Measurements from ENCODE around the gene ZNF700. TPM values are rescaled to one million over a fixed set of nuclear protein-coding genes. Genes with fewer than 3 reads are reported as not detected.
A peak's percentile ranks its signal among the peaks of the same experiment; 100 is the strongest.

The ZNF700 gene
- total and polyA plus RNA-seq, 7 experiments from 2014 or later: 2.3 to 26.4 (median 18.7) TPM

DNA sequence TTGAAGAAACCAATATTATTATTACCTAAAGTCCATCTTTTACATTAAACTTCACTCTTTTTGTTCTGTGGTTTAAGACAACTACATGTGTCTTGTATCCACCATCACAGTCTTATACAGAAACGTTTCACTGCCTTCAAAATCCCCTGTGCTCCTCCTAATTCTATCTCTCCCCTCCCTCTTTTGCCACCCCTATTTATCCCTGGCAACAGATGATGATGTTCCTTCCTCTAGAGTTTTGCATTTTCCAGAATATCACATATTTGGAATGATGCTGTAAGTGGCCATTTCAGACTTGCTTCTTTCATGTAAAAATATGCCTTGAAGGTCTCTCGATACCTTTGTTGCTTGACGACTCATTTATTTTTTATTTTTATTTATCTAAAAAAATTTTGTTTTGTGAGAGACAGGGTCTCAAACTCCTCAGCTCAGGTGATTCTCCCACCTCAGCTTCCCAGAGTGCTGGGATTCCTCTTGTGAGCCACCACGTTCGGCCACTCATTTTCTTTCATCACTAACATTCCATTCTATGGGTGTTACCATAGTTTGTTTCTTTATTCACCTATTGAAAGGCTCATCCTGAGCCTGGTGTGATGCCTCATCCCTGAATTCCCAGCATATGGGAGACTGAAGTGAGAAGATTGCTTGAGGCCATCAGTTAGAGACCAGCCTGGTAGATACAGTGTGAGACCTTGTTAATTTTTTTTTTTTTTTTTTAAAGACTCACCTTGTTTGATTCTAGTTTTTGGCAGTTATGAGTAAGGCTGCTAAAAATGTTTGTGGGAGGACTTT, 48.3 kb downstream of the ZNF700 start:
- H3K4me3 ChIP-seq (ENCODE audit: low read length): no peak overlapping the region
- H3K4me1 ChIP-seq (ENCODE audit: control insufficient read depth in 2 of 2, insufficient read depth in 2 of 2, low read length in 2 of 2): no peaks in the 10 kb centered on the region
- ChIA-PET POLR2A (interaction anchor here (0.6 kb wide), 1 partner anchor 14 kb away, joined by 3 read pairs; no protein-coding TSS in a partner anchor), CTCF (no interaction called here)
- Mint-ChIP-seq H3K27ac (no peak overlapping the region), H3K36me3 (peaks cover 4 to 65% (median 60%) of the 10 kb centered on the region in 5 donors), H3K4me3 (no peak overlapping the region), H3K4me1 (peaks cover 0 to 4% (median 0%) of the 10 kb centered on the region in 7 donors), H3K27me3 (no peaks in the 10 kb centered on the region), H3K9me3 (peaks cover 7 to 53% (median 37%) of the 10 kb centered on the region in 11 donors)
- H3K36me3 ChIP-seq (ENCODE audit: control insufficient read depth in 2 of 3, insufficient read depth in 3 of 3, low read length in 3 of 3): peaks cover 0 to 10% (median under 1%) of the 10 kb centered on the region in 3 experiments
- no peak overlapping the region for H3K27ac ChIP-seq (ENCODE audit: low read depth, low read length)
- H3K9me3 ChIP-seq (ENCODE audit: control insufficient read depth in 2 of 3, low read length in 3 of 3): peaks cover 3 to 16% (median 8%) of the 10 kb centered on the region in 3 experiments
- intact Hi-C loops (cut with micrococcal nuclease): no loop called here
- ATAC-seq (no peak), DNase-seq (no peak)
- H3K27me3 ChIP-seq (ENCODE audit: control insufficient read depth in 2 of 2, insufficient read depth in 2 of 2, low read length in 2 of 2): no peaks in the 10 kb centered on the region

- ATAC-seq: no peak
- Mint-ChIP-seq H3K4me3 (no peak overlapping the region), H3K4me1 (peaks cover 0 to 4% (median 0%) of the 10 kb centered on the region in 7 donors), H3K36me3 (peaks cover 10 to 66% (median 50%) of the 10 kb centered on the region in 5 donors), H3K27ac (no peak overlapping the region), H3K9me3 (peaks cover 10 to 90% (median 55%) of the 10 kb centered on the region in 11 donors), H3K27me3 (no peaks in the 10 kb centered on the region)
- Histone ChIP-seq H3K9me3 (ENCODE audit: control insufficient read depth in 2 of 3, low read length in 3 of 3) (peaks cover 14 to 62% (median 40%) of the 10 kb centered on the region in 3 experiments), H3K4me1 (ENCODE audit: control insufficient read depth in 2 of 2, insufficient read depth in 2 of 2, low read length in 2 of 2) (no peaks in the 10 kb centered on the region), H3K4me3 (ENCODE audit: low read length) (no peak overlapping the region), H3K27me3 (ENCODE audit: control insufficient read depth in 2 of 2, insufficient read depth in 2 of 2, low read length in 2 of 2) (no peaks in the 10 kb centered on the region), H3K36me3 (ENCODE audit: control insufficient read depth in 2 of 3, insufficient read depth in 3 of 3, low read length in 3 of 3) (peaks cover 4 to 20% (median 4%) of the 10 kb centered on the region in 3 experiments), H3K27ac (ENCODE audit: low read depth, low read length) (no peak overlapping the region)
- CTCF ChIA-PET: no interaction called here
- POLR2A ChIA-PET: no interaction called here
- intact Hi-C loops (cut with micrococcal nuclease): no loop called here
- no peak for DNase-seq
These were observed 53.7 kb downstream of the ZNF700 start for GRCh38 chr19:11978492-11979100.

- Histone ChIP-seq H3K27me3 (ENCODE audit: control insufficient read depth in 2 of 2, insufficient read depth in 2 of 2, low read length in 2 of 2) (no peaks in the 10 kb centered on the region), H3K4me3 (ENCODE audit: low read length) (no peak overlapping the region), H3K4me1 (ENCODE audit: control insufficient read depth in 2 of 2, insufficient read depth in 2 of 2, low read length in 2 of 2) (no peaks in the 10 kb centered on the region), H3K27ac (ENCODE audit: low read depth, low read length) (no peak overlapping the region), H3K36me3 (ENCODE audit: control insufficient read depth in 2 of 3, insufficient read depth in 3 of 3, low read length in 3 of 3) (peaks cover 4 to 20% (median 4%) of the 10 kb centered on the region in 3 experiments), H3K9me3 (ENCODE audit: control insufficient read depth in 2 of 3, low read length in 3 of 3) (peaks cover 14 to 62% (median 40%) of the 10 kb centered on the region in 3 experiments)
- Mint-ChIP-seq H3K27ac (no peak overlapping the region), H3K36me3 (peaks cover 10 to 61% (median 44%) of the 10 kb centered on the region in 5 donors), H3K27me3 (no peaks in the 10 kb centered on the region), H3K9me3 (peaks cover 10 to 84% (median 52%) of the 10 kb centered on the region in 11 donors), H3K4me1 (peaks cover 0 to 4% (median 0%) of the 10 kb centered on the region in 7 donors), H3K4me3 (no peak overlapping the region)
- ATAC-seq: no peak
- ChIA-PET CTCF (no interaction called here), POLR2A (interaction anchor here (1.7 kb wide), 1 partner anchor 15 kb away, joined by 4 read pairs; the partner anchor contains the start of gene ZNF763)
- no peak for DNase-seq
- intact Hi-C loops (cut with micrococcal nuclease): no loop called here
These were observed 54.6 kb downstream of the ZNF700 start for GRCh38 chr19:11979527-11979926.

DNA sequence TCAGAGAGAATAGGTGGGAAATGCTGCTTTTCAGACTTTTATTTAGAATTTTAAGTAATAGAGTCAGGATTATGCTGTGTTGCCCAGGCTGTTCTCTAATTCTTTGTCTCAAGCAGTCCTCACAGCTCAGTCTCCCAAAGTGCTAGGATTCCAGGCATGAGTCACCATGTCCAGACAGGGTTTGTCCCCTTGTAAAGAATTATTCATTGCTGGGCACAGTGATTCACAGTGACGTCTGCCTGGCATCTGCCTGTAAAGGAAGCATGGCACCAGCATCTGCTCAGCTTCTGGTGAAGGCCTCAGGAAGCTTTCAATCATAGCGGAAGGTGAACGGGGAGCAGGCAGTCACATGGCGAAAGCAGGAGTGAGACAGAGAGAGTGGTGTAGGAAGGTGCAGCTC, 57.6 kb downstream of the ZNF700 start:
- no peak overlapping the region for H3K4me3 ChIP-seq (ENCODE audit: low read length)
- DNase-seq (no peak), ATAC-seq (no peak)
- Mint-ChIP-seq H3K27me3 (peaks cover 0 to under 1% (median 0%) of the 10 kb centered on the region in 5 donors), H3K36me3 (peaks cover 10 to 33% (median 23%) of the 10 kb centered on the region in 5 donors), H3K27ac (no peak overlapping the region), H3K9me3 (peaks cover 8 to 55% (median 42%) of the 10 kb centered on the region in 11 donors), H3K4me1 (peaks cover 0 to 5% (median under 1%) of the 10 kb centered on the region in 7 donors), H3K4me3 (no peak overlapping the region)
- ChIA-PET POLR2A (interaction anchor here (0.6 kb wide), 1 partner anchor 18 kb away, joined by 3 read pairs; the partner anchor contains the start of gene ZNF763), CTCF (interaction anchor here (1.0 kb wide), 1 partner anchor 19 kb away, joined by 3 read pairs; no protein-coding TSS in a partner anchor)
- no peak overlapping the region for H3K27ac ChIP-seq (ENCODE audit: low read depth, low read length)
- peaks cover 14 to 53% (median 35%) of the 10 kb centered on the region in 3 experiments for H3K9me3 ChIP-seq (ENCODE audit: control insufficient read depth in 2 of 3, low read length in 3 of 3)
- H3K36me3 ChIP-seq (ENCODE audit: control insufficient read depth in 2 of 3, insufficient read depth in 3 of 3, low read length in 3 of 3): peaks cover 4 to 17% (median 4%) of the 10 kb centered on the region in 3 experiments
- no peaks in the 10 kb centered on the region for H3K27me3 ChIP-seq (ENCODE audit: control insufficient read depth in 2 of 2, insufficient read depth in 2 of 2, low read length in 2 of 2)
- peaks cover 0 to 4% of the 10 kb centered on the region in 2 donors for H3K4me1 ChIP-seq (ENCODE audit: control insufficient read depth in 2 of 2, insufficient read depth in 2 of 2, low read length in 2 of 2)
- intact Hi-C loops (cut with micrococcal nuclease): no loop called here

DNA sequence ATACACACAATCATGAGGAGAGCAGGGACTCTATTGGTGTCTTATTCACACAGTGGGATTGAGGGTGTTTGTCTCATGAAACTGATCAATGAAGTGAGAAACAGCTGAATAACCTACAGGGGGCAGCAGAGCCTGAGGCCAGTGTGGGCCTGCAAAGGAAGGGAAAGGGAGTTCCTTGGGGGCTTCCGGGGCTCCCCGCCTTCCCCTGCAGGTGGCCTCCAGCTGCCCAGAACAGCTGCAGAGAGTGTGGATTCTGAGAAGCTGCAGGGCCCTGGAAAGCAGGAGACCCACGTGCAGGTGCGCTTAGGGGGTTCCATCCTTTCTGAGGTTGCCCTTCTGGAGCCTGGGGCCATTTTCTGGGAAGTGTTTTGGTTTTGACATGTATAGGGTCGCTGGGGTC, 60.1 kb downstream of the ZNF700 start:
- no peak for ATAC-seq
- H3K4me1 ChIP-seq (ENCODE audit: control insufficient read depth in 2 of 2, insufficient read depth in 2 of 2, low read length in 2 of 2): peaks cover 0 to 8% of the 10 kb centered on the region in 2 donors
- no peak overlapping the region for H3K27ac ChIP-seq (ENCODE audit: low read depth, low read length)
- intact Hi-C loops (cut with micrococcal nuclease): loop anchor here in 1 of 2 donors (5.0 kb wide), 1 partner anchor 72 kb away; no protein-coding TSS in a partner anchor
- POLR2A ChIA-PET: no interaction called here
- Mint-ChIP-seq H3K27ac (no peak overlapping the region), H3K4me1 (peaks cover 5 to 16% (median 14%) of the 10 kb centered on the region in 7 donors), H3K36me3 (peaks cover 0 to 9% (median 3%) of the 10 kb centered on the region in 5 donors), H3K27me3 (peaks cover 0 to 2% (median 0%) of the 10 kb centered on the region in 5 donors), H3K4me3 (peak overlapping the region in 1 of 10 donors; percentile 15), H3K9me3 (peaks cover 0 to 30% (median 20%) of the 10 kb centered on the region in 11 donors)
- H3K9me3 ChIP-seq (ENCODE audit: control insufficient read depth in 2 of 3, low read length in 3 of 3): peaks cover 3 to 29% (median 15%) of the 10 kb centered on the region in 3 experiments
- H3K4me3 ChIP-seq (ENCODE audit: low read length): no peak overlapping the region
- no peaks in the 10 kb centered on the region for H3K27me3 ChIP-seq (ENCODE audit: control insufficient read depth in 2 of 2, insufficient read depth in 2 of 2, low read length in 2 of 2)
- H3K36me3 ChIP-seq (ENCODE audit: control insufficient read depth in 2 of 3, insufficient read depth in 3 of 3, low read length in 3 of 3): peaks cover 0 to 5% (median 0%) of the 10 kb centered on the region in 3 experiments
- no peak for DNase-seq
- CTCF ChIA-PET: no interaction called here

- peaks cover 0 to 8% of the 10 kb centered on the region in 2 donors for H3K4me1 ChIP-seq (ENCODE audit: control insufficient read depth in 2 of 2, insufficient read depth in 2 of 2, low read length in 2 of 2)
- Mint-ChIP-seq H3K36me3 (peaks cover 0 to 16% (median 0%) of the 10 kb centered on the region in 5 donors), H3K27me3 (peaks cover 0 to 2% (median 0%) of the 10 kb centered on the region in 5 donors), H3K4me3 (peak overlapping the region in 8 of 10 donors; percentile 84 to 99 (median 98)), H3K4me1 (peaks cover 12 to 30% (median 23%) of the 10 kb centered on the region in 7 donors), H3K9me3 (peaks cover 0 to 15% (median 5%) of the 10 kb centered on the region in 11 donors), H3K27ac (peak overlapping the region in 3 of 9 donors; percentile 32 to 97 (median 90))
- no peaks in the 10 kb centered on the region for H3K27me3 ChIP-seq (ENCODE audit: control insufficient read depth in 2 of 2, insufficient read depth in 2 of 2, low read length in 2 of 2)
- CTCF ChIA-PET: interaction anchor here (0.7 to 5.7 kb wide), 6 partner anchors 19 to 189 kb away, joined by 3 to 95 read pairs (median 30); partner anchors contain the start of genes ZNF491, ZNF69, ZNF700 and ZNF763
- intact Hi-C loops (cut with micrococcal nuclease): loop anchor here (1.0 to 5.0 kb wide), 4 partner anchors 22 to 624 kb away; partner anchors contain the start of genes ZNF490 (in 1 of the 2), ZNF564 (in 1 of the 2) and ZNF791 (in 1 of the 2)
- H3K36me3 ChIP-seq (ENCODE audit: control insufficient read depth in 2 of 3, insufficient read depth in 3 of 3, low read length in 3 of 3): peaks cover 0 to 5% (median 0%) of the 10 kb centered on the region in 3 experiments
- DNase-seq (peak in 1 of 9 donors; percentile 10), ATAC-seq (no peak)
- peaks cover 0 to 13% (median 0%) of the 10 kb centered on the region in 3 experiments for H3K9me3 ChIP-seq (ENCODE audit: control insufficient read depth in 2 of 3, low read length in 3 of 3)
- H3K27ac ChIP-seq (ENCODE audit: low read depth, low read length): no peak overlapping the region
- POLR2A ChIA-PET: interaction anchor here (0.6 to 4.6 kb wide), 6 partner anchors 13 to 125 kb away, joined by 3 to 65 read pairs (median 4); partner anchors contain the start of genes ZNF69, ZNF700 and ZNF763
- H3K4me3 ChIP-seq (ENCODE audit: low read length): no peak overlapping the region
These were observed 61.8 kb downstream of the ZNF700 start for GRCh38 chr19:11986754-11987153.
